BLaER1 treated with 17β-estradiol and CSF1 and Interleukin-3, amounts not matched to agents 10 nM and 100 nM (cell line): ENCODE measurements around the gene SLC39A11.

ENCODE experiments used
- H3K27ac ChIP-seq, 11 experiments: shearing (Covaris generic); formaldehyde crosslinking; 2 replicates each; pipeline ENCODE4 v1.8.1; 2022
- H3K27me3 ChIP-seq, 11 experiments: shearing (Covaris generic); formaldehyde crosslinking; 2 replicates each; pipeline ENCODE4 v1.8.1; 2022
- H3K36me3 ChIP-seq, 11 experiments: shearing (Covaris generic); formaldehyde crosslinking; 2 replicates each; pipeline ENCODE4 v1.8.1; 2022
- H3K4me1 ChIP-seq, 10 experiments: shearing (Covaris generic); formaldehyde crosslinking; 2 replicates each; pipeline ENCODE4 v1.8.1; 2022
- H3K4me2 ChIP-seq, 11 experiments: shearing (Covaris generic); formaldehyde crosslinking; 2 replicates each; pipeline ENCODE4 v1.8.1; 2022
- H3K4me3 ChIP-seq, 10 experiments: shearing (Covaris generic); formaldehyde crosslinking; 2 replicates each; pipeline ENCODE4 v1.8.1; 2022
- H3K9ac ChIP-seq, 11 experiments: shearing (Covaris generic); formaldehyde crosslinking; 2 replicates each; pipeline ENCODE4 v1.8.1; 2022
- H3K9me3 ChIP-seq, 11 experiments: shearing (Covaris generic); formaldehyde crosslinking; replicated peaks in 1 of 11; 2 replicates each; pipeline ENCODE4 v1.8.1; 2022
- H4K20me1 ChIP-seq, 11 experiments: shearing (Covaris generic); formaldehyde crosslinking; 2 replicates each; pipeline ENCODE4 v1.8.1; 2022
- Cebpa-rat ChIP-seq, 11 experiments: shearing (Covaris generic); IDR thresholded peaks; 2 replicates each; pipeline ENCODE4 v1.8.1; 2022

Gene SLC39A11

GRCh38 chr17:72677108-72677507 lies 415.4 kb downstream of the SLC39A11 start:
- Histone ChIP-seq H3K27me3 (no peaks in the 10 kb centered on the region), H3K36me3 (peaks cover 0 to 10% (median 0%) of the 10 kb centered on the region in 11 experiments; a peak in 2 of 22 replicates), H3K9me3 (peaks cover 0 to 7% (median 0%) of the 10 kb centered on the region in 11 experiments; a peak in 2 of 22 replicates), H3K9ac (no peak overlapping the region), H3K4me3 (no peak overlapping the region), H3K4me2 (no peak overlapping the region), H3K27ac (no peak overlapping the region), H4K20me1 (no peaks in the 10 kb centered on the region), H3K4me1 (no peaks in the 10 kb centered on the region)
- no peak for TF ChIP-seq Cebpa-rat (IDR thresholded peaks at IDR 0.05)

DNA sequence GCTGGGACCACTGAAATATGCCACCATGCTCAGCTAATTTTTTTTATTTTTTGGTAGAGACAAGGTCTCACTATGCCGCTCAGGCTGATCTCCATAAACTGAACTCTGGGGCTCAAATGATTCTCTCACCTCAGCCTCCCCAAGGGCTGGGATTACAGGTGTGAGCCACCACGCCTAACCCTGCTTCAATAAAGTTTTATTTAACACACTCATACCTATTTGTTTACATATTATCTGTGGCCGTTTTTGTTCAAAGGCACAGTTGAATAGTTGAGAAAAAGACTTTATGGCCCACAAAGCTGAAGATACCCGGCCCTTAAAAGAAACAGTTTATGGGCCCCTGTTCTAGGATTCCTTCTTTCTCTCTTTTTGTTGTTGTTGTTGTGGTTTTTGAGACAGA lies 419.8 kb downstream of the SLC39A11 start:
- no peak overlapping the region for H3K9ac ChIP-seq
- no peak for TF ChIP-seq Cebpa-rat (IDR thresholded peaks at IDR 0.05)
- no peak overlapping the region for H3K27ac ChIP-seq
- H3K4me2 ChIP-seq, result no peak overlapping the region
- H3K9me3 ChIP-seq, result peaks cover 0 to 7% (median 0%) of the 10 kb centered on the region in 11 experiments; a peak in 2 of 22 replicates
- H3K27me3 ChIP-seq, result no peaks in the 10 kb centered on the region
- H3K36me3 ChIP-seq, result peaks cover 0 to 10% (median 0%) of the 10 kb centered on the region in 11 experiments; a peak in 1 of 22 replicates
- no peaks in the 10 kb centered on the region for H4K20me1 ChIP-seq
- no peaks in the 10 kb centered on the region for H3K4me1 ChIP-seq
- H3K4me3 ChIP-seq, result no peak overlapping the region

DNA sequence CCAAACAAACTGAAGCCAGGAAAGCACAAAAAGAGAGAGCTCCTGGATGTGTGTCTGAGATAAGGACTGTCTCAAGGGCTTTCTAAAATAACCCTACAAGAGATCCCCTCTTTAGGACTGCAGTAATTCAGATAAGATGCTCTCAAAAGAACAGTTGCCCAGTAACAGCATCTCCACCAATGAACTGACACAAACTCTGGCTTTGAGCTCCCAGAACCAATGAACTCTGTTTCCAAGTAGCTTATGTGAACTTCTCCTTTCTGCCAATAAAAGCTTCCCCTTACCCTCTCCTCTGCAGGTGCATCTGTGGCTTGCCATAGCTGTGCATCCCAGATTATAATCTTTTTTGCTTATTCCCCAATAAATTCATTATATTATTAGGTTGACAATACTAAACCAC lies 421.5 kb downstream of the SLC39A11 start:
- H4K20me1 ChIP-seq, result no peaks in the 10 kb centered on the region
- H3K4me1 ChIP-seq, result no peaks in the 10 kb centered on the region
- H3K9me3 ChIP-seq, result peaks cover 0 to 7% (median 0%) of the 10 kb centered on the region in 11 experiments; a peak in 2 of 22 replicates
- H3K9ac ChIP-seq, result no peak overlapping the region
- no peak overlapping the region for H3K4me3 ChIP-seq
- no peak overlapping the region for H3K4me2 ChIP-seq
- 0 out of 22 replicates have a peak, but pooled peaks cover 0 to 7% (median 0%) of the 10 kb centered on the region in 11 experiments for H3K36me3 ChIP-seq
- no peak for TF ChIP-seq Cebpa-rat (IDR thresholded peaks at IDR 0.05)
- no peak overlapping the region for H3K27ac ChIP-seq
- no peaks in the 10 kb centered on the region for H3K27me3 ChIP-seq

GRCh38 chr17:72667096-72668063 lies 425.1 kb downstream of the SLC39A11 start:
- no peak overlapping the region for H3K27ac ChIP-seq
- 0 out of 22 replicates have a peak, but pooled peaks cover 0 to 9% (median 0%) of the 10 kb centered on the region in 11 experiments for H3K36me3 ChIP-seq
- no peaks in the 10 kb centered on the region for H3K4me1 ChIP-seq
- H3K4me2 ChIP-seq, result no peak overlapping the region
- H4K20me1 ChIP-seq, result no peaks in the 10 kb centered on the region
- no peak overlapping the region for H3K9ac ChIP-seq
- H3K4me3 ChIP-seq, result no peak overlapping the region
- no peaks in the 10 kb centered on the region for H3K27me3 ChIP-seq
- TF ChIP-seq Cebpa-rat (IDR thresholded peaks at IDR 0.05), result no peak
- peaks cover 0 to 21% (median 6%) of the 10 kb centered on the region in 11 experiments; a peak in 6 of 22 replicates for H3K9me3 ChIP-seq

DNA sequence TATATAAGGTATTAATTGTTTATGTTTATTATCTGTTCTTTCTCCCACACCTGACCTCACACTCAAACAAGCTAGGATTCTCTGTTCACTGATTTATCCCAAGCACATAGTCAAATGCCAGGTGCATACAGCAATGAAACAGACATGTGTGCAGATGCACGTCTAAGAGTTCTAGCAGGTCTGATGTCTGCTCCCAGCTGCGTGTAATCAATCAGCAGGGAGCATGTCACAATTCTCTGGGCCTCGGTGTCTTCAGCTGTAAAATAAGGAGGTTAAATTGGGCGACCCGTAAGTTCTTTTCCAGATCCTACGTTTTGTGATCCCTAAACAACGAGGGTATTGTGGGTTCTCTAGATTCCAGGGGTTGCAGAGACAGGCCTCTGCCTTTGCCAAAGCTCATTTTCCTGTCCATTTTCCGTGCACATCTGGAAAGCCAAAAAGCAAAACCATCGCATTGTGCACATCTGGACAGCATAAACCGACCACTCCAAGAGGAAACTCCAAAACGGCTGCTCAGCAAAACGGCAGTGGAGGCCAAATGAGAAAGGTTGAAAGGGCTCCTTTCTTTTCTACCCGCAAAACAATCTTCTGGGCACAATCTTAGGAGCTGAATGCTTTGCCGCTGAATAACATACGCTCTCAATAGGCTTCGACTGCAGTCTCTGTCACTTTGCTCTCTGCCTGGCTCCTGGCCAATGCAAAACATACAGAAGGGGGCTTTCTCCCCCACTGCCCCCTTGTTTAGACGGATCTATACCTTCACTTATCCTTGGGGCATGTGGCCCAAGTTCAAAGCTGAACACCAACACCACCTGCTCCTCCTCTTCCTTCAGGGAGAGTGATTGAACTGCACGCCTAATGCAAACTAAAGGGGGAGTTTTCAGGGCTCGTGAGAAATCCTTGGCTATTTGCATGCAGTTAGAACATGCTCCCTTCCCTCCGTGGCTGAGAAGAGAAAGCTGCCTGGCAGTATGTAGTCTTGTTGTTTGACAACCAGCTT lies 426.3 kb downstream of the SLC39A11 start:
- peaks cover 0 to 21% (median 6%) of the 10 kb centered on the region in 11 experiments; a peak in 6 of 22 replicates for H3K9me3 ChIP-seq
- no peaks in the 10 kb centered on the region for H3K4me1 ChIP-seq
- H3K27ac ChIP-seq, result no peak overlapping the region
- TF ChIP-seq Cebpa-rat (IDR thresholded peaks at IDR 0.05), result no peak
- H4K20me1 ChIP-seq, result no peaks in the 10 kb centered on the region
- H3K27me3 ChIP-seq, result no peaks in the 10 kb centered on the region
- H3K9ac ChIP-seq, result no peak overlapping the region
- H3K36me3 ChIP-seq, result 0 out of 22 replicates have a peak, but pooled peaks cover 0 to 9% (median 0%) of the 10 kb centered on the region in 11 experiments
- no peak overlapping the region for H3K4me3 ChIP-seq
- H3K4me2 ChIP-seq, result no peak overlapping the region

GRCh38 chr17:72662827-72663190 lies 429.7 kb downstream of the SLC39A11 start:
- Histone ChIP-seq H3K4me1 (no peaks in the 10 kb centered on the region), H4K20me1 (no peaks in the 10 kb centered on the region), H3K36me3 (0 out of 22 replicates have a peak, but pooled peaks cover 0 to 9% (median 0%) of the 10 kb centered on the region in 11 experiments), H3K4me3 (no peak overlapping the region), H3K9ac (no peak overlapping the region), H3K4me2 (no peak overlapping the region), H3K9me3 (peaks cover 0 to 21% (median 0%) of the 10 kb centered on the region in 11 experiments; a peak in 5 of 22 replicates), H3K27me3 (no peaks in the 10 kb centered on the region), H3K27ac (no peak overlapping the region)
- TF ChIP-seq Cebpa-rat (IDR thresholded peaks at IDR 0.05), result no peak

GRCh38 chr17:72661945-72662826 lies 430.3 kb downstream of the SLC39A11 start:
- Histone ChIP-seq H3K4me2 (no peak overlapping the region), H3K9ac (no peak overlapping the region), H3K27me3 (no peaks in the 10 kb centered on the region), H4K20me1 (no peaks in the 10 kb centered on the region; a peak in 1 of 22 replicates), H3K9me3 (peaks cover 0 to 21% (median 0%) of the 10 kb centered on the region in 11 experiments; a peak in 5 of 22 replicates), H3K4me3 (no peak overlapping the region), H3K36me3 (0 out of 22 replicates have a peak, but pooled peaks cover 0 to 9% (median 0%) of the 10 kb centered on the region in 11 experiments), H3K27ac (no peak overlapping the region), H3K4me1 (no peaks in the 10 kb centered on the region)
- no peak for TF ChIP-seq Cebpa-rat (IDR thresholded peaks at IDR 0.05)
